Stimulated activated CD4-positive, alpha-beta T cell treated with anti-CD3 and anti-CD28 coated beads, Interleukin-12 subunit alpha, Interleukin-12 subunit beta, amount 100 ng/mL, for 48 hours (primary cell): Measurements from ENCODE around the gene SMIM24.

ENCODE experiments used
- DNase-seq, 3 donors: peaks; one replicate each; pipeline ENCODE4 v3.0.0-alpha.2; 2020; ENCODE audit warnings: low read depth in 2 of 3, low spot score in 1 of 3

SMIM24 gene

GRCh38 chr19:3499738-3500428, 19.6 kb upstream of the SMIM24 start:
- no peak for DNase-seq

GRCh38 chr19:3497757-3498520, 17.6 kb upstream of the SMIM24 start:
- DNase-seq = no peak

- DNase-seq = no peak
Measured at GRCh38 chr19:3496392-3497273, 16.3 kb upstream of the SMIM24 start.

- DNase-seq = peak; percentile 52 to 63 (median 55)
Measured at GRCh38 chr19:3494559-3494958, 14.2 kb upstream of the SMIM24 start.

GRCh38 chr19:3494051-3494450, 13.7 kb upstream of the SMIM24 start:
- peak in 1 of 3 donors; percentile 48 for DNase-seq

- DNase-seq = no peak
Measured at GRCh38 chr19:3493651-3494050, 13.3 kb upstream of the SMIM24 start.

- DNase-seq = no peak
Measured at GRCh38 chr19:3492919-3493318, 12.6 kb upstream of the SMIM24 start.

- no peak for DNase-seq
Measured at GRCh38 chr19:3492131-3492839, 12.0 kb upstream of the SMIM24 start.

- no peak for DNase-seq
Measured at GRCh38 chr19:3491396-3492119, 11.2 kb upstream of the SMIM24 start.

GRCh38 chr19:3483226-3483628, 2.9 kb upstream of the SMIM24 start, which contains the start of gene SMIM44:
TSS of gene SMIM44 (minus strand) at chr19:3483441. CDS start at chr19:3483403, 38 bp downstream.
- no peak for DNase-seq

- no peak for DNase-seq
Measured at GRCh38 chr19:3482507-3483225, 2.3 kb upstream of the SMIM24 start.

GRCh38 chr19:3481241-3482090, 1.1 kb upstream of the SMIM24 start:
- DNase-seq = no peak

GRCh38 chr19:3479834-3480215, 500 bp downstream of the SMIM24 start:
- peak in 2 of 3 donors; percentile 25 to 34 for DNase-seq

- DNase-seq = peak in 2 of 3 donors; percentile 22 to 47
Measured at GRCh38 chr19:3479177-3479833, 1.0 kb downstream of the SMIM24 start.

GRCh38 chr19:3478409-3479176, 1.7 kb downstream of the SMIM24 start:
- no peak for DNase-seq

GRCh38 chr19:3477951-3478350, 2.4 kb downstream of the SMIM24 start:
- no peak for DNase-seq

- no peak for DNase-seq
Measured at GRCh38 chr19:3477506-3477905, 2.8 kb downstream of the SMIM24 start.
